GM12878 (cell line): ENCODE results near the gene RAP1GAP2. TPM values are rescaled to one million over a fixed set of nuclear protein-coding genes. Genes with fewer than 3 reads are reported as not detected.
A peak's percentile ranks its signal among the peaks of the same experiment; 100 is the strongest.

ENCODE experiments used
- ATAC-seq: fragments of 200-7000 bp; cut with Tn5 transposase; 3 replicates; pipeline ENCODE4 v1.9.1; 2020; ENCODE audit warnings: mild to moderate bottlenecking, moderate library complexity
- BruUV-seq: library from RNA; stranded (reverse); fragments of 400-500 nt; replicated peaks from 2 replicates; lab custom pipeline; 2021; lab: Mats Ljungman, UMichigan
- CTCF ChIA-PET: fragments of 300-600 bp; sonication (Branson Sonifier 250); formaldehyde crosslinking; extraction: SDS; loops from one replicate; lab custom pipeline; 2021; ENCODE audit warnings: inconsistent platforms; lab: Yijun Ruan, JAX
- POLR2A ChIA-PET: fragments of 350-600 bp; formaldehyde crosslinking; extraction: SDS; loops from one replicate; lab custom pipeline; 2021; ENCODE audit warnings: inconsistent platforms; lab: Charles Lee
- RAD21 ChIA-PET: fragments of 300-600 bp; sonication (Branson Sonifier 250); formaldehyde crosslinking; loops from one replicate; lab custom pipeline; 2023; ENCODE audit warnings: antibody characterized with exemption; ENCODE audit not compliant: unreplicated experiment; lab: Charles Lee
- SMC1A ChIA-PET: fragments of 300-600 bp; sonication (Branson Sonifier 250); formaldehyde crosslinking; loops from one replicate; lab custom pipeline; 2023; ENCODE audit not compliant: unreplicated experiment, uncharacterized antibody; lab: Charles Lee
- DNase-seq: peaks from one replicate; pipeline ENCODE4 v3.0.0-alpha.2; 2011; ENCODE audit warnings: low read depth, low spot score
- FAIRE-seq: peaks from 3 replicates; lab custom pipeline; 2011; peaks lifted over from hg19 to GRCh38; lab: Jason Lieb, UNC
- H2AFZ ChIP-seq: 2 replicates; pipeline ENCODE4 v1.6.0; 2011; ENCODE audit warnings: low read depth, low read length, control low read depth; ENCODE audit not compliant: control insufficient read depth
- H3K27ac ChIP-seq: 2 replicates; pipeline ENCODE4 v1.5.1; 2011; ENCODE audit warnings: control low read depth; ENCODE audit not compliant: control insufficient read depth, insufficient read depth
- H3K27me3 ChIP-seq, 2 experiments: replicated peaks in 1 of 2; 2 replicates each; pipeline versions ENCODE4 v1.6.0 to v1.6.1; 2011; ENCODE audit warnings: low read length in 1 of 2; ENCODE audit not compliant: control insufficient read depth in 2 of 2, insufficient read depth in 2 of 2
- H3K36me3 ChIP-seq, 2 experiments: 2 replicates each; pipeline ENCODE4 v1.5.1; 2011; ENCODE audit warnings: low read length in 1 of 2; ENCODE audit not compliant: control insufficient read depth in 2 of 2, insufficient read depth in 2 of 2
- H3K4me1 ChIP-seq: 2 replicates; pipeline ENCODE4 v1.6.1; 2011; ENCODE audit warnings: mild to moderate bottlenecking, low read length, moderate library complexity, mixed read lengths; ENCODE audit not compliant: control insufficient read depth, insufficient read depth
- H3K4me2 ChIP-seq: 2 replicates; pipeline ENCODE4 v1.6.0; 2011; ENCODE audit warnings: control low read depth; ENCODE audit not compliant: control insufficient read depth, insufficient read depth
- H3K4me3 ChIP-seq: fragments of 200-600 bp; sonication (generic); 2 replicates; pipeline ENCODE4 v1.5.1; 2016
- H3K79me2 ChIP-seq: 2 replicates; pipeline ENCODE4 v1.6.0; 2011; ENCODE audit warnings: low read length; ENCODE audit not compliant: control insufficient read depth, insufficient read depth
- H3K9ac ChIP-seq: 2 replicates; pipeline ENCODE4 v1.8.0; 2011; ENCODE audit warnings: low read length, control low read depth, mixed read lengths; ENCODE audit not compliant: control insufficient read depth, insufficient read depth
- H3K9me3 ChIP-seq: replicated peaks from 3 replicates; pipeline ENCODE4 v1.5.1; 2011; ENCODE audit warnings: mild to moderate bottlenecking, low read length; ENCODE audit not compliant: control insufficient read depth, insufficient read depth
- H4K20me1 ChIP-seq: 2 replicates; pipeline ENCODE4 v1.6.0; 2011; ENCODE audit not compliant: control insufficient read depth, insufficient read depth
- CTCF ChIP-seq, 3 experiments: IDR thresholded peaks in 2 of 3; conservative IDR thresholded peaks in 1 of 3; 2 replicates each; pipeline ENCODE4 v1.5.1; 2011; ENCODE audit warnings: low read depth in 3 of 3, low read length in 3 of 3, mild to moderate bottlenecking in 3 of 3, control low read depth in 2 of 3, moderate library complexity in 2 of 3, inconsistent platforms in 1 of 3, mixed read lengths in 1 of 3; ENCODE audit not compliant: control insufficient read depth in 2 of 3, insufficient read depth in 1 of 3; ENCODE audit errors: extremely low read depth in 1 of 3
- KLF5 ChIP-seq: fragments of 450-650 bp; IDR thresholded peaks from 2 replicates; pipeline ENCODE4 v1.6.1; 2014; ENCODE audit warnings: mild to moderate bottlenecking; ENCODE audit not compliant: partially characterized antibody
- MTA3 ChIP-seq: IDR thresholded peaks from 2 replicates; pipeline ENCODE4 v1.6.1; 2012; ENCODE audit warnings: low read length, inconsistent platforms, borderline replicate concordance
- MYC ChIP-seq: IDR thresholded peaks from 2 replicates; pipeline ENCODE4 v1.6.1; 2011; ENCODE audit warnings: mild to moderate bottlenecking, low read length, moderate library complexity, inconsistent platforms; ENCODE audit not compliant: insufficient read depth, insufficient replicate concordance, insufficient read length, severe bottlenecking
- NFYB ChIP-seq: IDR thresholded peaks from 2 replicates; pipeline ENCODE4 v1.6.1; 2011; ENCODE audit warnings: low read depth, mild to moderate bottlenecking, low read length, improper control_type of control experiment, moderate library complexity; ENCODE audit not compliant: insufficient read depth
- NR2C1 ChIP-seq: fragments of 450-650 bp; IDR thresholded peaks from 2 replicates; pipeline ENCODE4 v1.6.1; 2017; ENCODE audit warnings: antibody characterized with exemption, mild to moderate bottlenecking, moderate library complexity
- RAD21 ChIP-seq: IDR thresholded peaks from 2 replicates; pipeline ENCODE4 v1.6.1; 2011; ENCODE audit warnings: mild to moderate bottlenecking, low read depth, low read length, moderate library complexity; ENCODE audit not compliant: insufficient read depth
- WGBS: methylation state at CpG from one replicate; pipeline ENCODE4 v1.1.6; 2016; ENCODE audit warnings: low lambda C conversion rate; ENCODE audit not compliant: insufficient replicate concordance, insufficient coverage; ENCODE audit errors: missing lambda C conversion rate; 5-methylcytosine and 5-hydroxymethylcytosine counted together
- in situ Hi-C: fragments of 300-500 bp; cut with MboI; formaldehyde crosslinking; loops from 9 replicates; pipeline ENCODE4 v1.14.3; 2018; ENCODE audit warnings: mixed read lengths
- intact Hi-C: fragments of 100-400 bp; cut with micrococcal nuclease; formaldehyde crosslinking; loops from one replicate; pipeline ENCODE4 v1.14.2; 2022; ENCODE audit not compliant: unreplicated experiment
- polyA plus RNA-seq, 11 experiments: library from polyadenylated mRNA; depleted of rRNA in 4 of 11; unstranded in 6 of 11; stranded (reverse) in 5 of 11; fragments of >200 nt; fragmentation: Nextera tagmentation in 4 of 11; fragmentation: Illumina TruSeq in 1 of 11; extraction: Ambion mirVana in 4 of 11; extraction: Trizol in 1 of 11; gene quantifications; 1 replicate in 1 of 11; 2 replicates in 10 of 11; pipeline versions ENCODE4 v1.2.1 to v1.2.3, GENCODE V29; 2011 to 2016; ENCODE audit warnings: inconsistent platforms in 2 of 11, missing spikeins in 2 of 11, low read depth in 1 of 11
- total RNA-seq, 4 experiments: library from RNA; depleted of rRNA in 3 of 4; stranded (reverse); fragments of >200 nt in 3 of 4; fragmentation: Illumina TruSeq in 1 of 4; extraction: Trizol in 1 of 4; gene quantifications; 2 replicates each; pipeline versions ENCODE4 v1.2.1 to v1.2.3, GENCODE V29; 2013 to 2021
- TF ChIP-seq, protein P1 (sequence below): IDR thresholded peaks from 2 replicates; pipeline ENCODE4 v1.6.1; 2011; ENCODE audit warnings: borderline replicate concordance, low read depth, mild to moderate bottlenecking, moderate library complexity, mixed read lengths, low read length; ENCODE audit not compliant: insufficient read depth; ENCODE audit errors: extremely low read length
- TF ChIP-seq, protein P2 (sequence below): fragments of 450-650 bp; IDR thresholded peaks from 2 replicates; pipeline ENCODE4 v1.6.1; 2014; ENCODE audit warnings: mild to moderate bottlenecking

The RAP1GAP2 gene
- total and polyA plus RNA-seq, 10 of the 15 experiments (the other 5 are each of a cell fraction or from before 2014, with no cell fraction given): 0.03 to 0.95 (median 0.49) TPM; not detected in 2

GRCh38 chr17:2929881-2930533 lies 133.8 kb downstream of the RAP1GAP2 start:
- no peak overlapping the region for H3K4me2 ChIP-seq
- in situ Hi-C loops: no loop called here
- no peak overlapping the region for H3K9ac ChIP-seq
- H3K9me3 ChIP-seq: no peaks in the 10 kb centered on the region
- H3K27ac ChIP-seq: no peak overlapping the region
- TF ChIP-seq, protein P1, sequence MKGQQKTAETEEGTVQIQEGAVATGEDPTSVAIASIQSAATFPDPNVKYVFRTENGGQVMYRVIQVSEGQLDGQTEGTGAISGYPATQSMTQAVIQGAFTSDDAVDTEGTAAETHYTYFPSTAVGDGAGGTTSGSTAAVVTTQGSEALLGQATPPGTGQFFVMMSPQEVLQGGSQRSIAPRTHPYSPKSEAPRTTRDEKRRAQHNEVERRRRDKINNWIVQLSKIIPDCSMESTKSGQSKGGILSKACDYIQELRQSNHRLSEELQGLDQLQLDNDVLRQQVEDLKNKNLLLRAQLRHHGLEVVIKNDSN: peak; percentile 23
- peak; percentile 43 to 71 (median 49) for TF ChIP-seq CTCF (IDR thresholded peaks at IDR 0.05 in 2 of 3, conservative IDR thresholded peaks at IDR 0.05 in 1 of 3; ENCODE audit: control insufficient read depth in 2 of 3, extremely low read depth in 1 of 3, insufficient read depth in 1 of 3, low read depth in 3 of 3, low read length in 3 of 3)
- TF ChIP-seq NFYB: no peak
- TF ChIP-seq NR2C1: no peak
- peak; percentile 44 for TF ChIP-seq RAD21
- TF ChIP-seq MYC: no peak
- TF ChIP-seq, protein P2, sequence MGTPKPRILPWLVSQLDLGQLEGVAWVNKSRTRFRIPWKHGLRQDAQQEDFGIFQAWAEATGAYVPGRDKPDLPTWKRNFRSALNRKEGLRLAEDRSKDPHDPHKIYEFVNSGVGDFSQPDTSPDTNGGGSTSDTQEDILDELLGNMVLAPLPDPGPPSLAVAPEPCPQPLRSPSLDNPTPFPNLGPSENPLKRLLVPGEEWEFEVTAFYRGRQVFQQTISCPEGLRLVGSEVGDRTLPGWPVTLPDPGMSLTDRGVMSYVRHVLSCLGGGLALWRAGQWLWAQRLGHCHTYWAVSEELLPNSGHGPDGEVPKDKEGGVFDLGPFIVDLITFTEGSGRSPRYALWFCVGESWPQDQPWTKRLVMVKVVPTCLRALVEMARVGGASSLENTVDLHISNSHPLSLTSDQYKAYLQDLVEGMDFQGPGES: no peak
- TF ChIP-seq KLF5: no peak
- TF ChIP-seq MTA3: no peak
- no TSS peak for BruUV-seq
- no peak for DNase-seq
- no peak overlapping the region for H3K4me3 ChIP-seq
- ChIA-PET CTCF (interaction anchor here (0.6 to 1.8 kb wide), 7 partner anchors 15 to 547 kb away, joined by 3 to 7 read pairs (median 3); no protein-coding TSS in a partner anchor), RAD21 (no interaction called here), SMC1A (interaction anchor here (1.3 kb wide), 1 partner anchor 101 kb away, joined by 3 read pairs; no protein-coding TSS in a partner anchor), POLR2A (no interaction called here)
- no peak for FAIRE-seq
- no peaks in the 10 kb centered on the region for H4K20me1 ChIP-seq
- no peaks in the 10 kb centered on the region for H3K27me3 ChIP-seq
- 8% methylated on average over 15 of the region's 15 CpGs for WGBS
- no peaks in the 10 kb centered on the region for H3K79me2 ChIP-seq
- ATAC-seq: peak; percentile 76
- intact Hi-C loops: loop anchor here (1.0 to 5.0 kb wide), 4 partner anchors 81 to 143 kb away; no protein-coding TSS in a partner anchor
- H3K36me3 ChIP-seq: no peaks in the 10 kb centered on the region
- H3K4me1 ChIP-seq: no peaks in the 10 kb centered on the region
- H2AFZ ChIP-seq: no peak overlapping the region
